Measurements from ENCODE around the gene OR4E1. TPM values are rescaled to one million over a fixed set of nuclear protein-coding genes. Genes with fewer than 3 reads are reported as not detected.
"Not testable (repeated sequence)": the region's sequence is repeated elsewhere in the genome, so short reads cannot be mapped to it uniquely, and the experiment has no call there.

The OR4E1 gene
- polyA plus RNA-seq, 2 of the 4 experiments (the other 2 are of a cell fraction), result not detected

GRCh38 chr14:21703357-21704326 is 30.0 kb upstream of the OR4E1 start:
- ChIA-PET POLR2A (no interaction called here), CTCF (interaction anchor here (0.6 kb wide), 1 partner anchor 29 kb away, joined by 4 read pairs; no protein-coding TSS in a partner anchor)
- H3K4me3 ChIP-seq, result no peak overlapping the region
- H3K27ac ChIP-seq, result no peak overlapping the region
- H3K4me1 ChIP-seq, result no peaks in the 10 kb centered on the region
- DNase-seq (ENCODE audit: low read depth in 1 of 2, low spot score in 1 of 2) (no peak), FAIRE-seq (no peak), ATAC-seq (no peak)
- peaks cover 7% of the 10 kb centered on the region; the same call in 1 of the 3 replicates for H3K9me3 ChIP-seq
- no peak overlapping the region for H3K4me2 ChIP-seq
- TF ChIP-seq HOXB5 (CRISPR knock-in tag; IDR thresholded peaks at IDR 0.05), result no peak
- no peak for TF ChIP-seq SREBF2 (IDR thresholded peaks at IDR 0.05)
- WGBS (ENCODE audit: missing lambda C conversion rate), result 5% methylated on average over 2 of the region's 2 CpGs

DNA sequence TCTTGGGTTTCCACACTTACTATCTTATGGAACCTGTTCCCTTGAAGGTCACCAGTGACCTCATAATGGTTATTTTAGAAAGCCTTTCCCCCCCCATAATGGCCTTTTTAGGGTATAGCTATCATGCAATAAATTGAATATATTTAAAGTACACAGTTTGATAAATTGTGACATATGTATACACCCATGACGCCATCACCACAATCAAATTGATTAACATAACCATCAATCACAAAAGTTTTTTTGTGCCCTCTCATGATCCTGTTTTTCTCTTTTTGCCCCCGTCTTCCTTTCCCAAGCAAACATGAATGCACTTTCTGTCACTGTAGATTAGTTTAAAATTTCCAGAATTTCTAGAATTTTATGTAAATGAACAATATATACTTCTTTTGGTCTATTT is 28.7 kb upstream of the OR4E1 start:
- no peak for TF ChIP-seq RCOR1 (IDR thresholded peaks at IDR 0.05; ENCODE audit: low read depth, low read length)
- no peak for TF ChIP-seq EHMT2 (IDR thresholded peaks at IDR 0.05; ENCODE audit: low read depth)
- no peak for TF ChIP-seq USF2 (IDR thresholded peaks at IDR 0.05)
- TF ChIP-seq EHF (CRISPR knock-in tag; IDR thresholded peaks at IDR 0.05), result no peak
- TF ChIP-seq, protein P1, sequence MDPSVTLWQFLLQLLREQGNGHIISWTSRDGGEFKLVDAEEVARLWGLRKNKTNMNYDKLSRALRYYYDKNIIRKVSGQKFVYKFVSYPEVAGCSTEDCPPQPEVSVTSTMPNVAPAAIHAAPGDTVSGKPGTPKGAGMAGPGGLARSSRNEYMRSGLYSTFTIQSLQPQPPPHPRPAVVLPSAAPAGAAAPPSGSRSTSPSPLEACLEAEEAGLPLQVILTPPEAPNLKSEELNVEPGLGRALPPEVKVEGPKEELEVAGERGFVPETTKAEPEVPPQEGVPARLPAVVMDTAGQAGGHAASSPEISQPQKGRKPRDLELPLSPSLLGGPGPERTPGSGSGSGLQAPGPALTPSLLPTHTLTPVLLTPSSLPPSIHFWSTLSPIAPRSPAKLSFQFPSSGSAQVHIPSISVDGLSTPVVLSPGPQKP (IDR thresholded peaks at IDR 0.05; ENCODE audit: low read depth, low read length), result no peak
- TF ChIP-seq RAD21 (conservative IDR thresholded peaks at IDR 0.05 in 1 of 2, IDR thresholded peaks at IDR 0.05 in 1 of 2), result no peak
- TF ChIP-seq CEBPB (IDR thresholded peaks at IDR 0.05), result no peak
- no peak for TF ChIP-seq CBX8 (IDR thresholded peaks at IDR 0.05)
- TF ChIP-seq CHD4 (IDR thresholded peaks at IDR 0.05; ENCODE audit: borderline replicate concordance), result no peak
- TF ChIP-seq, protein P2, sequence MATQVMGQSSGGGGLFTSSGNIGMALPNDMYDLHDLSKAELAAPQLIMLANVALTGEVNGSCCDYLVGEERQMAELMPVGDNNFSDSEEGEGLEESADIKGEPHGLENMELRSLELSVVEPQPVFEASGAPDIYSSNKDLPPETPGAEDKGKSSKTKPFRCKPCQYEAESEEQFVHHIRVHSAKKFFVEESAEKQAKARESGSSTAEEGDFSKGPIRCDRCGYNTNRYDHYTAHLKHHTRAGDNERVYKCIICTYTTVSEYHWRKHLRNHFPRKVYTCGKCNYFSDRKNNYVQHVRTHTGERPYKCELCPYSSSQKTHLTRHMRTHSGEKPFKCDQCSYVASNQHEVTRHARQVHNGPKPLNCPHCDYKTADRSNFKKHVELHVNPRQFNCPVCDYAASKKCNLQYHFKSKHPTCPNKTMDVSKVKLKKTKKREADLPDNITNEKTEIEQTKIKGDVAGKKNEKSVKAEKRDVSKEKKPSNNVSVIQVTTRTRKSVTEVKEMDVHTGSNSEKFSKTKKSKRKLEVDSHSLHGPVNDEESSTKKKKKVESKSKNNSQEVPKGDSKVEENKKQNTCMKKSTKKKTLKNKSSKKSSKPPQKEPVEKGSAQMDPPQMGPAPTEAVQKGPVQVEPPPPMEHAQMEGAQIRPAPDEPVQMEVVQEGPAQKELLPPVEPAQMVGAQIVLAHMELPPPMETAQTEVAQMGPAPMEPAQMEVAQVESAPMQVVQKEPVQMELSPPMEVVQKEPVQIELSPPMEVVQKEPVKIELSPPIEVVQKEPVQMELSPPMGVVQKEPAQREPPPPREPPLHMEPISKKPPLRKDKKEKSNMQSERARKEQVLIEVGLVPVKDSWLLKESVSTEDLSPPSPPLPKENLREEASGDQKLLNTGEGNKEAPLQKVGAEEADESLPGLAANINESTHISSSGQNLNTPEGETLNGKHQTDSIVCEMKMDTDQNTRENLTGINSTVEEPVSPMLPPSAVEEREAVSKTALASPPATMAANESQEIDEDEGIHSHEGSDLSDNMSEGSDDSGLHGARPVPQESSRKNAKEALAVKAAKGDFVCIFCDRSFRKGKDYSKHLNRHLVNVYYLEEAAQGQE (IDR thresholded peaks at IDR 0.05), result no peak
- no peak for TF ChIP-seq NFE2L2 (conservative IDR thresholded peaks at IDR 0.05; ENCODE audit: low read length)
- TF ChIP-seq JUNB (IDR thresholded peaks at IDR 0.05), result no peak
- no peak for TF ChIP-seq HEYL (CRISPR knock-in tag; IDR thresholded peaks at IDR 0.05)
- TF ChIP-seq MYC (IDR thresholded peaks at IDR 0.05; ENCODE audit: borderline replicate concordance, low read length), result no peak
- Histone ChIP-seq H3K4me1 (no peaks in the 10 kb centered on the region), H3K4me2 (no peak overlapping the region), H3K27ac (no peak overlapping the region), H3K9me3 (peaks cover 7% of the 10 kb centered on the region; the same call in 1 of the 3 replicates), H3K4me3 (no peak overlapping the region)
- DNase-seq (ENCODE audit: low read depth in 1 of 2, low spot score in 1 of 2) (no peak), ATAC-seq (no peak), FAIRE-seq (no peak)
- ChIA-PET CTCF (no interaction called here), POLR2A (no interaction called here)
- 25% methylated on average over 2 of the region's 2 CpGs for WGBS (ENCODE audit: missing lambda C conversion rate)

- no peak for DNase-seq (ENCODE audit: low read depth in 1 of 2, low spot score in 1 of 2)
- ATAC-seq, result no peak
- Histone ChIP-seq H3K4me3 (no peak overlapping the region), H3K4me2 (no peak overlapping the region), H3K9me3 (no peaks in the 10 kb centered on the region; the same call in 2 of the 3 replicates), H3K4me1 (no peaks in the 10 kb centered on the region), H3K27ac (no peak overlapping the region)
- no peak for FAIRE-seq
- 6% methylated on average over 2 of the region's 2 CpGs for WGBS (ENCODE audit: missing lambda C conversion rate)
- POLR2A ChIA-PET, result no interaction called here
- CTCF ChIA-PET, result interaction anchor here (0.9 to 1.7 kb wide), 2 partner anchors 11 to 142 kb away, joined by 3 to 8 read pairs; no protein-coding TSS in a partner anchor
- no peak for TF ChIP-seq JUNB (IDR thresholded peaks at IDR 0.05)
These were observed 25.9 kb upstream of the OR4E1 start for GRCh38 chr14:21699551-21699950.

- H3K4me2 ChIP-seq; CTCF ChIA-PET; H3K4me3 ChIP-seq; FAIRE-seq; POLR2A ChIA-PET; H3K27ac ChIP-seq; H3K4me1 ChIP-seq; ATAC-seq; DNase-seq (ENCODE audit: low read depth in 1 of 2, low spot score in 1 of 2); H3K9me3 ChIP-seq: not testable (repeated sequence)
- 11% methylated on average over 2 of the region's 3 CpGs for WGBS (ENCODE audit: missing lambda C conversion rate)
These were observed 24.9 kb upstream of the OR4E1 start for GRCh38 chr14:21698538-21698937.

DNA sequence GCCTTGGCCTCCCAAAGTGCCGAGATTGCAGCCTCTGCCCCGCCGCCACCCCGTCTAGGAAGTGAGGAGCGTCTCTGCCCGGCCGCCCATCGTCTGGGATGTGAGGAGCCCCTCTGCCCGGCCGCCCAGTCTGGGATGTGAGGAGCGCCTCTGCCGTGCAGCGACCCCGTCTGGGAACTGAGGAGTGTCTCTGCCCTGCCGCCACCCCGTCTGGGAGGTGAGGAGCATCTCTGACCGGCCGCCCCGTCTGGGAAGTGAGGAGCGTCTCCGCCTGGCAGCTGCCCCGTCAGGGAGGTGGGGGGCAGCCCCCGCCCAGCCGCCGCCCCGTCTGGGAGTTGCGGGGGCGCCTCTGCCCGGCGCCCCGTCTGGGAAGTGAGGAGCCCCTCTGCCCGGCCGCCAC is 24.0 kb upstream of the OR4E1 start:
- H3K4me1 ChIP-seq; POLR2A ChIA-PET; CTCF ChIA-PET; H3K27ac ChIP-seq; H3K4me3 ChIP-seq; DNase-seq (ENCODE audit: low read depth in 1 of 2, low spot score in 1 of 2); ATAC-seq; FAIRE-seq; H3K9me3 ChIP-seq: not testable (repeated sequence)
- 29% methylated on average over 6 of the region's 33 CpGs for WGBS (ENCODE audit: missing lambda C conversion rate)
- 0 out of 3 replicates have a peak overlapping the region, but pooled peaks have one; percentile 42 for H3K4me2 ChIP-seq

Data from A549 (cell line).